Uterus (tissue), 4 donors: ENCODE data around the gene DCTN4. TPM values are rescaled to one million over a fixed set of nuclear protein-coding genes. Genes with fewer than 3 reads are reported as not detected.

Experiments
- DNase-seq, 2 donors: peaks; one replicate each; pipeline ENCODE4 v3.0.0-alpha.2; 2019 to 2020
- H3K27ac ChIP-seq, 2 donors: fragments of 200-600 bp; sonication (generic); 1 replicate in 1 of 2; 2 replicates in 1 of 2; pipeline ENCODE4 v1.5.1; 2016 to 2018
- H3K27me3 ChIP-seq, 2 donors: fragments of 200-600 bp; sonication (generic); one replicate each; pipeline ENCODE4 v1.5.1; 2018 to 2019; ENCODE audit warnings: control low read depth in 1 of 2
- H3K36me3 ChIP-seq, 2 donors: fragments of 200-600 bp; sonication (generic); one replicate each; pipeline ENCODE4 v1.5.1; 2019; ENCODE audit warnings: control low read depth in 1 of 2
- H3K4me1 ChIP-seq, 2 donors: fragments of 200-600 bp; sonication (generic); one replicate each; pipeline ENCODE4 v1.5.1; 2018 to 2019; ENCODE audit warnings: control low read depth in 1 of 2
- H3K4me3 ChIP-seq, 2 donors: fragments of 200-600 bp; sonication (generic); 1 replicate in 1 of 2; 2 replicates in 1 of 2; pipeline ENCODE4 v1.5.1; 2018 to 2019; ENCODE audit warnings: mild to moderate bottlenecking in 1 of 2
- H3K9me3 ChIP-seq, 2 donors: fragments of 200-600 bp; sonication (generic); one replicate each; pipeline ENCODE4 v1.5.1; 2019; ENCODE audit warnings: control low read depth in 1 of 2
- POLR2A ChIP-seq, 2 donors: fragments of 450-650 bp; IDR thresholded peaks; one replicate each; pipeline ENCODE4 v1.6.1; 2016; ENCODE audit warnings: antibody characterized with exemption in 2 of 2, mild to moderate bottlenecking in 1 of 2, moderate library complexity in 1 of 2
- intact Hi-C: fragments of 100-400 bp; cut with DNase I; formaldehyde crosslinking; loops from one replicate; pipeline ENCODE4 v1.15.1; 2023; ENCODE audit warnings: low total_unique reads
- total RNA-seq, 4 donors: library from RNA; depleted of rRNA in 3 of 4; stranded (reverse); fragments of >200 nt in 3 of 4; gene quantifications; one replicate each; pipeline versions ENCODE4 v1.1.0 to v1.2.4, GENCODE V29; 2014 to 2023
- TF ChIP-seq, protein P1 (sequence below), 4 experiments: fragments of 200-600 bp in 2 of 4; fragments of 450-650 bp in 2 of 4; sonication (generic) in 2 of 4; IDR thresholded peaks; one replicate each; pipeline ENCODE4 v1.5.1; 2016 to 2019; ENCODE audit warnings: antibody characterized with exemption in 4 of 4, mild to moderate bottlenecking in 2 of 4, moderate library complexity in 1 of 4
- donor health status: DM: yes; HTN: yes; CAD: no.

The DCTN4 gene
- total RNA-seq, 4 donors from 2014 or later = 33.3 to 82.7 (median 62.3) TPM

DNA sequence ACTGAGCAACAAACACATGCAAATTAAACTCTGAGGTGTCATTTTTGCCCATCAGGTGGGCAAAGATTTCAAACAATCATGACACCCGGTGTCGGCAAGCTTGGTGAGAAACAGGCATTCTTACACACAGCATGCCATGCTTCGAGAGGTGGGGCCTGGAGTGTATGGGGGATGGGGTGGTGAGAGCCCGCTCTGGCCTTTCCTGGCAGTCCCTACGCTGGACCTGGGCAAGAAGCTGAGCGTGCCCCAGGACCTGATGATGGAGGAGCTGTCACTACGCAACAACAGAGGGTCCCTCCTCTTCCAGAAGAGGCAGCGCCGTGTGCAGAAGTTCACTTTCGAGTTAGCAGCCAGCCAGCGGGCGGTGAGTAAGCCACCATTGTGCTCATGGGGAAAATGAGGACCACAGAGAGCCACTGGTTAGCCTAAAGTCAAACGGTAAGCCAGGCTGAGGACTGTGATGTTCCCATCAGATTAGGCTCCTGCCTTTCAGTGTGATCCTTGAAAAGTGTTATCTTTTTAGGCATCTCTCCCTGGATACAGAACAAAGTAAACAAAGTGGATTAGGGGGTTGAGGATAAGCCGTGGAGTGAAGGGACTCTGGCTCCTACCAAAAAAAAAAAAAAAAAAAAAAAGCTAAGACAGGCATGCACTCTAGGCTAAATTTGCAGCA lies 88.4 kb downstream of the DCTN4 start:
- DNase-seq = no peak
- no peak overlapping the region for H3K27ac ChIP-seq
- H3K4me3 ChIP-seq = no peak overlapping the region
- H3K36me3 ChIP-seq = no peaks in the 10 kb centered on the region
- no peak for TF ChIP-seq POLR2A (IDR thresholded peaks at IDR 0.05)
- TF ChIP-seq, protein P1, sequence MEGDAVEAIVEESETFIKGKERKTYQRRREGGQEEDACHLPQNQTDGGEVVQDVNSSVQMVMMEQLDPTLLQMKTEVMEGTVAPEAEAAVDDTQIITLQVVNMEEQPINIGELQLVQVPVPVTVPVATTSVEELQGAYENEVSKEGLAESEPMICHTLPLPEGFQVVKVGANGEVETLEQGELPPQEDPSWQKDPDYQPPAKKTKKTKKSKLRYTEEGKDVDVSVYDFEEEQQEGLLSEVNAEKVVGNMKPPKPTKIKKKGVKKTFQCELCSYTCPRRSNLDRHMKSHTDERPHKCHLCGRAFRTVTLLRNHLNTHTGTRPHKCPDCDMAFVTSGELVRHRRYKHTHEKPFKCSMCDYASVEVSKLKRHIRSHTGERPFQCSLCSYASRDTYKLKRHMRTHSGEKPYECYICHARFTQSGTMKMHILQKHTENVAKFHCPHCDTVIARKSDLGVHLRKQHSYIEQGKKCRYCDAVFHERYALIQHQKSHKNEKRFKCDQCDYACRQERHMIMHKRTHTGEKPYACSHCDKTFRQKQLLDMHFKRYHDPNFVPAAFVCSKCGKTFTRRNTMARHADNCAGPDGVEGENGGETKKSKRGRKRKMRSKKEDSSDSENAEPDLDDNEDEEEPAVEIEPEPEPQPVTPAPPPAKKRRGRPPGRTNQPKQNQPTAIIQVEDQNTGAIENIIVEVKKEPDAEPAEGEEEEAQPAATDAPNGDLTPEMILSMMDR (IDR thresholded peaks at IDR 0.05) = no peak
- intact Hi-C loops = no loop called here
- no peaks in the 10 kb centered on the region for H3K27me3 ChIP-seq
- no peaks in the 10 kb centered on the region for H3K9me3 ChIP-seq
- peaks cover 0 to 4% of the 10 kb centered on the region in 2 donors for H3K4me1 ChIP-seq

GRCh38 chr5:150665044-150665443 lies 93.8 kb downstream of the DCTN4 start:
- Histone ChIP-seq H3K4me1 (no peaks in the 10 kb centered on the region), H3K27ac (no peak overlapping the region), H3K27me3 (no peaks in the 10 kb centered on the region), H3K9me3 (no peaks in the 10 kb centered on the region), H3K4me3 (no peak overlapping the region), H3K36me3 (no peaks in the 10 kb centered on the region)
- no peak for TF ChIP-seq POLR2A (IDR thresholded peaks at IDR 0.05)
- TF ChIP-seq, protein P1 (IDR thresholded peaks at IDR 0.05) = no peak
- intact Hi-C loops = no loop called here
- no peak for DNase-seq

GRCh38 chr5:150663936-150664335 lies 94.9 kb downstream of the DCTN4 start:
- intact Hi-C loops = loop anchor here (5.0 kb wide), 1 partner anchor 87 kb away; no protein-coding TSS in a partner anchor
- TF ChIP-seq POLR2A (IDR thresholded peaks at IDR 0.05) = no peak
- TF ChIP-seq, protein P1 (IDR thresholded peaks at IDR 0.05) = no peak
- no peaks in the 10 kb centered on the region for H3K9me3 ChIP-seq

DNA sequence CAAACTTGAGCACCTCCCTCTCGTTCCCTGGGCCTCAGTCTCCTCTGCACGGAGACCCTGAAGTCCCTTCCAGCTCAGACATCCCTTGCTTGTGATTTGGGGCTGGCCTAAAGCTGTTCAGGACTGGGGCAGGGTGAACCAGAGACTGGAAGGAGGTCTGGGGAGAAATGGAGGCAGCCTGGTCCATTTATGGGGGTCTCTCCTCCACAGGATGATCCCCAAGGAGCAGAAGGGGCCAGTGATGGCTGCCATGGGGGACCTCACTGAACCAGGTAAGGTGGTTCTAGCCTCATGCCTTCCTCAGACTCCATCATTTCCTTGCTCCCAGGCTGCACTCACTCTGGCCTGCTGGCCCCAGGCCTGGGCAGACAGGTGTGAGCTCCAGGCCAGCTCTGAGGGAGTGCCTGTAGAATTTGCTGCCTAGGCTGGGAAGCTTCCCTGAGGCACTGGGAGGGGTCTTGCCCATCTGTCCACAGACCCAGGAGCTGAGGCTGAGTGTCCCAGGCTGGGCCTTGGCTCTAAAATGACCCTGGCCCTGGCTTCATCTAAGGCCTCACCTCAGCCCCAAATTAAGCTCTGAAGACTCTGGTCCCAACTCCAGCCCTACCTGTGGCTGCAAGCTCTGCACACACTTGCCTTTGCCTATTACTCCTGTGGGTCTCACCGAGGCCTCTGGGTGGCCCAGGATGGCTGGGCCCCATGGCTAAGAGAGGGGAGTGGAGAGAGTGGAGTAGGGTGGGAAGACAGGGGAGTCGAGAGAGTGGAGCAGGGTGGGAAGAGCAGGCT lies 95.9 kb downstream of the DCTN4 start:
- H3K4me1 ChIP-seq = peaks cover 0 to under 1% of the 10 kb centered on the region in 2 donors
- intact Hi-C loops = loop anchor here (5.0 kb wide), 1 partner anchor 86 kb away; no protein-coding TSS in a partner anchor

More at GRCh38 chr5:150663936-150664335, 94.9 kb downstream of the DCTN4 start:
- DNase-seq = no peak
- no peaks in the 10 kb centered on the region for H3K27me3 ChIP-seq
- no peaks in the 10 kb centered on the region for H3K36me3 ChIP-seq
- no peaks in the 10 kb centered on the region for H3K4me1 ChIP-seq
- no peak overlapping the region for H3K27ac ChIP-seq
- no peak overlapping the region for H3K4me3 ChIP-seq

More for the DNA sequence above, 95.9 kb downstream of the DCTN4 start:
- Histone ChIP-seq H3K36me3 (no peaks in the 10 kb centered on the region), H3K27ac (no peak overlapping the region), H3K4me3 (no peak overlapping the region), H3K9me3 (no peaks in the 10 kb centered on the region), H3K27me3 (no peaks in the 10 kb centered on the region)
- TF ChIP-seq POLR2A (IDR thresholded peaks at IDR 0.05) = no peak
- TF ChIP-seq, protein P1 (IDR thresholded peaks at IDR 0.05) = no peak
- DNase-seq = peak in 1 of 2 donors; percentile 5
